Measurements from ENCODE around the gene MCC.

Gene MCC

GRCh38 chr5:113267361-113267900 is 220.8 kb downstream of the MCC start:
- DNase-seq: no peak

- DNase-seq: no peak
Measured at GRCh38 chr5:113266913-113267227, 221.4 kb downstream of the MCC start.

GRCh38 chr5:113266227-113266912 is 221.9 kb downstream of the MCC start:
- DNase-seq: no peak

- DNase-seq: no peak
Measured at GRCh38 chr5:113265190-113265589, 223.1 kb downstream of the MCC start.

- DNase-seq: no peak
Measured at GRCh38 chr5:113264046-113264445, 224.2 kb downstream of the MCC start.

- DNase-seq: no peak
Measured at GRCh38 chr5:113263545-113263944, 224.7 kb downstream of the MCC start.

GRCh38 chr5:113262674-113263073 is 225.6 kb downstream of the MCC start:
- no peak for DNase-seq

- DNase-seq: no peak
Measured at GRCh38 chr5:113259034-113259433, 229.2 kb downstream of the MCC start.

GRCh38 chr5:113257545-113257944 is 230.7 kb downstream of the MCC start:
- DNase-seq: no peak

GRCh38 chr5:113256671-113257452 is 231.4 kb downstream of the MCC start:
- no peak for DNase-seq

- DNase-seq: no peak
Measured at GRCh38 chr5:113255579-113256386, 232.5 kb downstream of the MCC start.

GRCh38 chr5:113255105-113255504 is 233.1 kb downstream of the MCC start:
- no peak for DNase-seq

- no peak for DNase-seq
Measured at GRCh38 chr5:113253037-113253436, 235.2 kb downstream of the MCC start.

GRCh38 chr5:113252066-113252465 is 236.2 kb downstream of the MCC start:
- DNase-seq: no peak

GRCh38 chr5:113250341-113250953 is 237.8 kb downstream of the MCC start:
- DNase-seq: no peak

- no peak for DNase-seq
Measured at GRCh38 chr5:113249206-113249605, 239.0 kb downstream of the MCC start.

- DNase-seq: no peak
Measured at GRCh38 chr5:113246361-113246870, 241.8 kb downstream of the MCC start.

GRCh38 chr5:113245427-113246225 is 242.6 kb downstream of the MCC start:
- DNase-seq: no peak

- no peak for DNase-seq
Measured at GRCh38 chr5:113244966-113245365, 243.3 kb downstream of the MCC start.

- no peak for DNase-seq
Measured at GRCh38 chr5:113243349-113243664, 244.9 kb downstream of the MCC start.

- no peak for DNase-seq
Measured at GRCh38 chr5:113242481-113243348, 245.5 kb downstream of the MCC start.
